GM12865 (cell line): ENCODE measurements around the gene PIM3.
A peak's percentile ranks its signal among the peaks of the same experiment; 100 is the strongest.
"Not testable (repeated sequence)": the region's sequence is repeated elsewhere in the genome, so short reads cannot be mapped to it uniquely, and the experiment has no call there.

ENCODE experiments used
- DNase-seq: peaks from one replicate; pipeline ENCODE4 v3.0.0; 2010; ENCODE audit warnings: low read depth
- H3K4me3 ChIP-seq: 2 replicates; pipeline ENCODE4 v1.5.1; 2011; ENCODE audit warnings: mild to moderate bottlenecking, low read depth, low read length, control low read depth
- TF ChIP-seq, protein P1 (sequence below): IDR thresholded peaks from 2 replicates; pipeline ENCODE4 v1.5.1; 2011; ENCODE audit warnings: low read length, control low read depth, low read depth, inconsistent platforms; ENCODE audit not compliant: insufficient read depth; ENCODE audit errors: missing control alignments

The PIM3 gene

DNA sequence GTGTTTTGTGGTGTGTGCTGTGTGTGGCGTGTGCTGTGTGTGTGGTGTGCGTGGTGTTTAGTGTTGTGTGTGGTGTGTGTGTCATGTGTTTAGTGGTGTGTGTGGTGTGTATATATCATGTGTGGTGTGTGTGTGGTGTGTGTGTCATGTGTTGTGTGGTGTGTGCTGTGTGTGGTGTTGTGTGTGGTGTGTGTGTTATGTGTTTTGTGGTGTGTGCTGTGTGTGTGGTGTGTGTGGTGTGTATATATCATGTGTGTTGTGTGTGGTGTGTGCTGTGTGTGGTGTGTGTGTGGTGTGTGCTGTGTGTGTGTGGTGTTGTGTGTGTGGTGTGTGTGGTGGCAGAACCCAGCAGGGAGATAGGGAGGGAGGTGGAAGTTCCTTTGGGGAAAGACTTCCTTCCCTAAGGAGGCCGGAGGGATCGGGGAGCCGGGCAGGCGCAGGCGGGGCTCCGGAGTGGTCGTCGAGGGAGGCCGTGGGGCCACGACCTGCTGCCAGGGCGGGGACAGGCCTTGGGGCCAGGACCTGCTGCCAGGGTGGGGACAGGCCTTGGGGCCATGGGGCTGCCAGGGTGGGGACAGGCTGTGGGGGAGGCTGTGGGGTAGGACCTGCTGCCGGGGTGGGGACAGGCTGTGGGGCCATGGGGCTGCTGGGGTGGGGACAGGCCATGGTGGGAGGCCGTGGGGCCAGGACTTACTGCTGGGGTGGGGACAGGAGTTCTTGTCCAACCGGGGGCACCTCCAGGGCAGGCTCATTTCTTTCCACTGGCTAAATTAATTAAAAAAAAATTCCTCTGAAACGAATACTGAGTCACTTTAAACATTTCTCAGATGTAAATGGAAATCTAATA lies 15.2 kb downstream of the PIM3 start:
- DNase-seq = peak; percentile 41
- TF ChIP-seq, protein P1, sequence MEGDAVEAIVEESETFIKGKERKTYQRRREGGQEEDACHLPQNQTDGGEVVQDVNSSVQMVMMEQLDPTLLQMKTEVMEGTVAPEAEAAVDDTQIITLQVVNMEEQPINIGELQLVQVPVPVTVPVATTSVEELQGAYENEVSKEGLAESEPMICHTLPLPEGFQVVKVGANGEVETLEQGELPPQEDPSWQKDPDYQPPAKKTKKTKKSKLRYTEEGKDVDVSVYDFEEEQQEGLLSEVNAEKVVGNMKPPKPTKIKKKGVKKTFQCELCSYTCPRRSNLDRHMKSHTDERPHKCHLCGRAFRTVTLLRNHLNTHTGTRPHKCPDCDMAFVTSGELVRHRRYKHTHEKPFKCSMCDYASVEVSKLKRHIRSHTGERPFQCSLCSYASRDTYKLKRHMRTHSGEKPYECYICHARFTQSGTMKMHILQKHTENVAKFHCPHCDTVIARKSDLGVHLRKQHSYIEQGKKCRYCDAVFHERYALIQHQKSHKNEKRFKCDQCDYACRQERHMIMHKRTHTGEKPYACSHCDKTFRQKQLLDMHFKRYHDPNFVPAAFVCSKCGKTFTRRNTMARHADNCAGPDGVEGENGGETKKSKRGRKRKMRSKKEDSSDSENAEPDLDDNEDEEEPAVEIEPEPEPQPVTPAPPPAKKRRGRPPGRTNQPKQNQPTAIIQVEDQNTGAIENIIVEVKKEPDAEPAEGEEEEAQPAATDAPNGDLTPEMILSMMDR = no peak
- H3K4me3 ChIP-seq = no peak overlapping the region

DNA sequence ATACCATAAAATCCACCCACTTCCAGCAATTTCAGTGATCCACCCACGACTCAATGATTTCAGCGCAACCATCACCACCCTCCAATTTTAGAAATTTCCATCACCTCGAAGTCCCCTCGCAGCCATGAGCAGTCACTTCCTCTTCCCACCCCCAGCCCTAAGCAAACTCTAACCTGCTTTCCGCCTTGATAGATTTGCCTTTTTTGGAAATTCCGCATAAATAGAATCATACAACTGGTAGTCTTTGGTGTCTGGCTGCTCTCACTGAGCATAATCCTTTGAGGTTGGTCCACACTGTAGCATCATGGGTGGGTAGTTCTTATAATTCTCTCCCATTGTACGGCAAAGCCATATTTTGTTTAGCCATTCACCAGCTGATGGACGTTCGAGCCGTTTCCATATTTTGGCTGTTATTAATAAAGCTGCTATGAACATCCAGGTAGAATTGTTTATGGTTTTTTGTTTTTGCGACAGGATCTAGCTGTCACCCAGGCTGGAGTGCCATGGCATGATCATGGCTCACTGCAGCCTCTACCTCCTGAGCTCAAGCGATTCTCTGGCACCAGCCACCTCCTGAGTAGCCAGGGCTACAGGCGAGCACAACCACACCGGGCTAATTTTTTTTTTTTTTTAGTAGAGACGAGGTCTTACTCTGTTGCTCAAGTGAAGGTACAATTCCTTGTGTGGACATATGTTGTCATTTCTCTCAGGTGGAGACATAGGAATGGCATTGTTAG lies 16.0 kb downstream of the PIM3 start:
- H3K4me3 ChIP-seq = no peak overlapping the region
- peak; percentile 68 for DNase-seq
- TF ChIP-seq, protein P1 = no peak

DNA sequence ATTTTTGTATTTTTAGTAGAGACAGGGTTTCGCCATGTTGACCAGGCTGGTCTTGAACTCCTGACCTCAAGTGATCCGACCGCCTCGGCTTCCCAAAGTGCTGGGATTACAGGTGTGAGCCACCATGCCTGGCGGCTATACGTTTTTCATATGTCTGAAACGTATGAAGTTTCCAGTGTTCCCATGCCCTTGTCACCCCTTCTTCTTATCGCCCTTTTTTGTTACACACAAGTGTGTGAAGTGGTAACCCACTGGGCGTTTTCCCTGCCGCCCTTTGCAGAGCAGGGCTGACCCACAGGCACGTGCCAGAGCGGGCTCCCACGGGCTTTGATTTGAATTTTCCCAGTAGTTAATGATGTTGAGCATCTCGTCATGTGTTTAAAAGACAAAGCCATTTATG lies 17.0 kb downstream of the PIM3 start:
- TF ChIP-seq, protein P1 = no peak
- H3K4me3 ChIP-seq = no peak overlapping the region

DNA sequence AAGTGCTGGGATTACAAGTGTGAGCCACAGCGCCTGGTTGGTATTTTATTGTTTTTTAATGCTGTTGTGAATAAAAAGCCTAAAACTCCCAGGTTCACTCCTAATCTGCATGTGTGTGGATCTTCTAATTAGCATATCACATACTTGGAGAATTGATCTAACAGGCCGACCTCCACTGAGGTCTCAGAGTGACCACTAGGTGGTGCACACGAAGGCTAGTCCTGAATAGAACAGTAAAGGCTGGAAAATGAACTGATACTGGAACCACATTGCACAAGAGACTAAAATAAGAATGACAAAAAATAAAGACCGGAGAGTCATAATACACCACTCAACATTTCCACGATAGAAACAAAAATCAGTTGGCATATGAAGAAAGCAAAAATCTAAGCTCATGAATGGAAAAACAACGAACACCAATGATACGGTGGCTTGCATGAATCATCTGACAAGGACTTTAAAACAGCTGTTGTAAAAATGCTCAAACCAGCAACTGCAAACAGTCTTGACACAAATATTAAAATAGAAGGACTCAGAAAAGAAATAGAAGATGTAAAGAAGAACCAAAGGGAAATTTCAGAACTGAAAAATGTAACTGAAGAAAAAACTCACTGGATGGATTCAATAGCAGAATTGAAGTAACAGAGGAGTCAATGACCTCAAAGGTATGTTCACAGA lies 19.2 kb downstream of the PIM3 start:
- TF ChIP-seq, protein P1 = peak; percentile 63
- H3K4me3 ChIP-seq = no peak overlapping the region
- DNase-seq = peak; percentile 61

More for the DNA sequence above, 17.0 kb downstream of the PIM3 start:
- DNase-seq = no peak

DNA sequence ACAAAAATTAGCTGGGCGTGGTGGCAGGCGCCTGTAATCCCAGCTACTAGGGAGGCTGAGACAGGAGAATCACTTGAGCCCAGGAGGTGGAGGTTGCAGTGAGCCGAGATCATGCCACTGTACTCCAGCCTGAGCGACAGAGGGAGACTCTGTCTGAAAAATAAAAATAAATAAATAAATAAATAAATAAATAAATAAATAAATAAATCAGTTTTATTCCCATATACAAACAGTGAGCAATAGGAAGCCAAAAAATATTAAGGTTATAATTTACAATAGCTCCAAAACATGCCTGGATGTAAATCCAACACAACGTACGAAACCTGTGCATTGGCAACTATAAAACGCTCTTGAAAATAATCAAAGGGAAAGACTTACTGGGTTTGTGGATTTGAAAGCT lies 21.2 kb downstream of the PIM3 start:
- DNase-seq, H3K4me3 ChIP-seq: not testable (repeated sequence)

DNA sequence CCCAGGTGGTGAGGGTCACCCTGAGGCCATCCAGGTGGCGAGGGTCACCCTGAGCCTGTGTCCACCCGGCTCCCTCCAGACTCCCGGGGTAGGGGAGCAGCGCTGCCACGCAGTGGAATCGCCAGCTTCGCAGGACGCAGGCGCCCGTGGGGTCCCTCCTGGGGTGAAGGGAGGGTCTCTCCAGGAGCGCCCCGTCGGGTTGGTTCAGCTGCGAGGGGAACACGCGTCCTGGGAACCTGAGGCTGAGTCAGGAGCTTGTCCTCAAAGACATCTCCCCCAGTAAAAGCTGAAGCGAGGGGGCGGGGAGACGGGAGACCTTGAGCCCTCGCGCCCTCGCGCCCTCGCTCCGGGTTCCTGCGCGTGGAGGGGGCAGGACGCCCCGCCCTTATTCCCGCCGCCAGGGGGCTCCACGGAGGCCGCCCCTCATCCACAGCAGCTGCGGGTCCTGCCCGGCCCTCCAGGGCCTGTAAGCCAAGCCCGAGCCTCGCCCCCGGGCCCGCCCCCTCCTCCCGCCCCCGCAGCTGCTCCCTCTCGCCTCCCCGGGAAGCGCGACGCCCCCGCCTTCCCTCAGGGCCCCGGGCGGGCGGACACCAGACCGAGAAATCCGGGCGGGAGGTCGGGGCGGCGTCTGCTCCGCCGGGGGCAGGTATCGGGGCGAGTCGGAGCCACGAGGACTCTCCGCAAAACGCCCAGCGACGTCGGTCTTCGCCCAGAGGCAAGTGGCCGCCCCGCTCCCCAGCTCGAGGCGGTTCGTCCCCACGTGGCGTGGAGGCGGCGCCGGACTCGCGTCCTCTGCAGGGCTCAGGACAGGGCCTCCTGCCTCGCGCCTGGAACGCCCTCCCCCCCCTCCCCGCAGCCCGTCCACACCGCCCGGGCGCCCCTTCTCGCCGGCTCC lies 22.8 kb downstream of the PIM3 start:
- TF ChIP-seq, protein P1 = peak; percentile 17
- DNase-seq = no peak
- H3K4me3 ChIP-seq = no peak overlapping the region
